Lower leg skin (tissue), 3 donors: ENCODE data around the gene RERE.

Experiments used
- POLR2A ChIP-seq, 2 donors: fragments of 450-650 bp; IDR thresholded peaks; one replicate each; pipeline ENCODE4 v1.6.1; 2016 to 2017; ENCODE audit warnings: antibody characterized with exemption in 2 of 2, mild to moderate bottlenecking in 1 of 2, moderate library complexity in 1 of 2
- TF ChIP-seq, protein P1 (sequence below), 3 donors: fragments of 450-650 bp; IDR thresholded peaks; one replicate each; pipeline ENCODE4 v1.5.1; 2016; ENCODE audit warnings: antibody characterized with exemption in 3 of 3, mild to moderate bottlenecking in 3 of 3, moderate library complexity in 2 of 3

DNA sequence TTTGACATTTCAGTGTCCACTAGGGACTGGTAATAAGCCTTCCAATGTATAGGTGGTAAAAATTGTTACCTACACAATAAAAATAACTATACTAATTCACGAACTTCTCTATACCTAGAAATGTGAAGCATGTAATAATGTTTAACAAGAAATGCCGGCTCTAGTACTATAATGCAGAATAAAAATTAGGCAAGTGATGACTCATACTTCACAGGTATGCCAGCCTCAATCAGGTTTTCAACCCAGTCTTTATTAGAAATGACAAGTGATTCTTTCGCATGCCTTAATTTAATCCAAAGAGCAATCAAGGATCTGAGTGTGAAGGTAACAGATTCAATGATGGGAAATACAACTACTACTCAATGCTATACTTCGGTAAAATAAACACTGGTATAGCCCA is 134.9 kb downstream of the RERE start:
- no peak for TF ChIP-seq POLR2A (IDR thresholded peaks at IDR 0.05)
- TF ChIP-seq, protein P1, sequence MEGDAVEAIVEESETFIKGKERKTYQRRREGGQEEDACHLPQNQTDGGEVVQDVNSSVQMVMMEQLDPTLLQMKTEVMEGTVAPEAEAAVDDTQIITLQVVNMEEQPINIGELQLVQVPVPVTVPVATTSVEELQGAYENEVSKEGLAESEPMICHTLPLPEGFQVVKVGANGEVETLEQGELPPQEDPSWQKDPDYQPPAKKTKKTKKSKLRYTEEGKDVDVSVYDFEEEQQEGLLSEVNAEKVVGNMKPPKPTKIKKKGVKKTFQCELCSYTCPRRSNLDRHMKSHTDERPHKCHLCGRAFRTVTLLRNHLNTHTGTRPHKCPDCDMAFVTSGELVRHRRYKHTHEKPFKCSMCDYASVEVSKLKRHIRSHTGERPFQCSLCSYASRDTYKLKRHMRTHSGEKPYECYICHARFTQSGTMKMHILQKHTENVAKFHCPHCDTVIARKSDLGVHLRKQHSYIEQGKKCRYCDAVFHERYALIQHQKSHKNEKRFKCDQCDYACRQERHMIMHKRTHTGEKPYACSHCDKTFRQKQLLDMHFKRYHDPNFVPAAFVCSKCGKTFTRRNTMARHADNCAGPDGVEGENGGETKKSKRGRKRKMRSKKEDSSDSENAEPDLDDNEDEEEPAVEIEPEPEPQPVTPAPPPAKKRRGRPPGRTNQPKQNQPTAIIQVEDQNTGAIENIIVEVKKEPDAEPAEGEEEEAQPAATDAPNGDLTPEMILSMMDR (IDR thresholded peaks at IDR 0.05), result no peak
